Epidermal melanocyte (primary cell): ENCODE measurements around the gene CDHR2.
"Not testable (repeated sequence)": the region's sequence is repeated elsewhere in the genome, so short reads cannot be mapped to it uniquely, and the experiment has no call there.

Experiments used
- DNase-seq: peaks from one replicate; pipeline ENCODE4 v3.0.0; 2011; ENCODE audit warnings: low spot score; ENCODE audit not compliant: insufficient read length

Gene CDHR2

GRCh38 chr5:176595386-176595943 lies 46.3 kb downstream of the CDHR2 start:
- DNase-seq: no peak

GRCh38 chr5:176596069-176596644 lies 47.0 kb downstream of the CDHR2 start:
- DNase-seq: no peak

GRCh38 chr5:176596689-176597416 lies 47.7 kb downstream of the CDHR2 start:
- DNase-seq: no peak

- no peak for DNase-seq
Observed at GRCh38 chr5:176597417-176598389, 48.6 kb downstream of the CDHR2 start.

GRCh38 chr5:176599749-176600430 lies 50.7 kb downstream of the CDHR2 start:
- DNase-seq: not testable (repeated sequence)

- DNase-seq: no peak
Observed at GRCh38 chr5:176601901-176602482, 52.9 kb downstream of the CDHR2 start.

GRCh38 chr5:176603091-176603490 lies 53.9 kb downstream of the CDHR2 start:
- no peak for DNase-seq

- DNase-seq: no peak
Observed at GRCh38 chr5:176606032-176606431, 56.9 kb downstream of the CDHR2 start.

GRCh38 chr5:176606875-176607274 lies 57.7 kb downstream of the CDHR2 start:
- no peak for DNase-seq

- no peak for DNase-seq
Observed at GRCh38 chr5:176608142-176608705, 59.1 kb downstream of the CDHR2 start.

- DNase-seq: no peak
Observed at GRCh38 chr5:176608937-176609723, 60.0 kb downstream of the CDHR2 start.

GRCh38 chr5:176609724-176610434 lies 60.7 kb downstream of the CDHR2 start, which contains the start of gene GPRIN1:
GPRIN1 (minus strand) TSS chr5:176610156; CDS start chr5:176599834, 10,322 bp downstream.
- DNase-seq: peak; percentile 75

- no peak for DNase-seq
Observed at GRCh38 chr5:176610435-176610773, 61.3 kb downstream of the CDHR2 start.

- DNase-seq: peak; percentile 78
Observed at GRCh38 chr5:176611435-176611834, 62.3 kb downstream of the CDHR2 start.

- DNase-seq: no peak
Observed at GRCh38 chr5:176612008-176612407, 62.9 kb downstream of the CDHR2 start.

GRCh38 chr5:176612855-176613254 lies 63.7 kb downstream of the CDHR2 start:
- no peak for DNase-seq

GRCh38 chr5:176614805-176615478 lies 65.8 kb downstream of the CDHR2 start:
- DNase-seq: no peak

GRCh38 chr5:176616511-176616910 lies 67.4 kb downstream of the CDHR2 start:
- DNase-seq: no peak
